ENCODE data around the gene LLPH. TPM values are rescaled to one million over a fixed set of nuclear protein-coding genes. Genes with fewer than 3 reads are reported as not detected.
A peak's percentile ranks its signal among the peaks of the same experiment; 100 is the strongest.

Gene LLPH
- total and polyA plus RNA-seq, 9 donors: 19.6 to 33.4 (median 29.7) TPM

DNA sequence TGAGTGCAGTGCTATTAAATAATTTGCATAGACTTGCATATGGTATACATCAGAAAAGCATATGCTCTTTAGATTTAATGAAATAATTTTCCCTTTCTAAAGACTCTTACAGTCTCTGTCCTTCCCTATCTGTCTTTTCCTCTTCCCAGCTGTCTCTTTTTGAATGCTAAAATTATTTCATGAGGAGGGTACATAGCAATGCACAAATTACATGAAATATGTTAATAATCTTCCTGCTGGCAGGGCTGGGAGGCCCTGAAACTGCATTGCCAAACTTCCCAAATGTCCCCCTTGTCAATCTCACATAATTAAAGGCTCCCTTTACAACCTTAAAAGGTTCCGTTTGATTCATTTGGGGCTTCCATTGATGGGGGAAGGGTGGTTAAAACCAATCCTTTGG is 22.2 kb downstream of the LLPH start:
- Histone ChIP-seq H3K27ac (ENCODE audit: low read length) (no peak overlapping the region), H3K9me3 (replicated peaks; ENCODE audit: control insufficient read depth, low read depth, low read length) (no peaks in the 10 kb centered on the region), H3K36me3 (ENCODE audit: control insufficient read depth, insufficient read depth, low read length) (no peaks in the 10 kb centered on the region), H3K27me3 (ENCODE audit: control insufficient read depth, insufficient read depth, low read length) (peaks cover 2% of the 10 kb centered on the region), H3K4me1 (ENCODE audit: control insufficient read depth, insufficient read depth, low read length) (no peaks in the 10 kb centered on the region), H3K4me3 (ENCODE audit: low read length) (no peak overlapping the region)
- no CpG with 5 or more reads among the region's 1 CpG for WGBS (ENCODE audit: insufficient coverage)
- DNase-seq: no peak

DNA sequence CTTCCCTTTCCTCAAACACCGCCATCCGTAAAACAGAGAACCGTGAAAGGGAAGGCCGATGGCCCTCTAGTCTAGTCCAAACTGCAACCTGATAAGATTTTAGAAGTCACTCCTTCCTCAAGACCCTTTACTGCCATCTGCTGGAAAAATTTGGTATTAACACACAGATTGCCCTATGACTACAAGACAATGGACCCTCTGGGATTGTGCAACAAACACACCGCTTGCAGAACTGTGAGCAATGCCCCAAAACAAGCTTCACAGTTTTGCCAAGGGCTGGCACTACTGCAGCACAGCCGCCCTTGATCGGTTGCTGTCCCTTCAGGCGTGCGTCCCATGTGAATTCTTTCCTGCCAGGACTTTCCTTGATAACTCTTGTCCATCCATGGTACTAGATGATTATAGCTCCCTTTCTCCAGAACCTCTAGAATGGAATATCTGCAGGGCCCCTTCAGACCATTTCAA is 23.1 kb downstream of the LLPH start:
- H3K27ac ChIP-seq (ENCODE audit: low read length): no peak overlapping the region
- WGBS (ENCODE audit: insufficient coverage): 15% methylated on average over 6 of the region's 9 CpGs
- no peak overlapping the region for H3K4me3 ChIP-seq (ENCODE audit: low read length)
- peaks cover 2% of the 10 kb centered on the region for H3K27me3 ChIP-seq (ENCODE audit: control insufficient read depth, insufficient read depth, low read length)
- H3K9me3 ChIP-seq (replicated peaks; ENCODE audit: control insufficient read depth, low read depth, low read length): no peaks in the 10 kb centered on the region
- H3K36me3 ChIP-seq (ENCODE audit: control insufficient read depth, insufficient read depth, low read length): no peaks in the 10 kb centered on the region
- no peaks in the 10 kb centered on the region for H3K4me1 ChIP-seq (ENCODE audit: control insufficient read depth, insufficient read depth, low read length)
- DNase-seq: peak; percentile 89

DNA sequence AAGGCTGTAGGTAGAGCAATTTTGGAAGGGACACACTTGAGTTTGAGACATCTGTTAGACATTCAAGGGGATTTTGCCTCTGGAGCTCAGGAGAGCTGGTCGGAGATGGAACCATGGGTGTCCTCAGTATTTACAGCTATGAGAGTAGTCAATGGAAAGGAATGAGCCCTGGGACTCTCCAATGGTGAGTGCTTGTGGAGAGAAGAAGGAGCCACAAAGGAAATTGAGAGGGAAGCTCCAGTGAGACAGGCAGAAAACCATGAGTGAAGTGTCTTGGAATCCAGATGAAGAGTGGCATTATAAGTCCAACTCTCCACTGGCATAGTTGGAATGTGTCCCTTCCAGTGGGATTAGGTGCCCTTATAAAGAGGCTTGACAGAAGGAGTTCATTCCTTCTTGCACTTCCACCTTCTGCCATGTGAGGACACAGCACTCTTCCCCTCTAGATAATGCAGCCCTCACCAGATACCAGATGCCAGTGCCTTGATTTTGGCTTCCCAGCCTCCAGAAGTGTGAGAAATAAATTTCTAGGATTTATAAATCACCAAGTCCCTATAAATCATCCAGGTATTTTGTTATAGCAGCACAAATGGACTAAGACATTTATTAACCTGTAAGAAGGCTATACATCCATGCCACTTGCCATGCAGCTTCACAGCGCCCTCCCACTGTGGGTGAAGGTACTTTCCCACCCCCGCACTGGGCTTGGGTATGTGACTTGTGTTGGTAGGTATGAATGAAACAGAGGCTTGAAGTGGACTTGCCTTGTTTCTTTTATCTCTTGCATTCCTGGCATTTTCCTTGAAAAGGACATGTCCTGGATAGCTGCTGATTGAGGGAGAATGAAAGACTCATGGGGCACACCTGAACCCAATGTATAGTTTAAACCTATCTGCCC is 27.3 kb downstream of the LLPH start:
- Histone ChIP-seq H3K9me3 (replicated peaks; ENCODE audit: control insufficient read depth, low read depth, low read length) (no peaks in the 10 kb centered on the region), H3K4me1 (ENCODE audit: control insufficient read depth, insufficient read depth, low read length) (no peaks in the 10 kb centered on the region), H3K36me3 (ENCODE audit: control insufficient read depth, insufficient read depth, low read length) (no peaks in the 10 kb centered on the region), H3K27me3 (ENCODE audit: control insufficient read depth, insufficient read depth, low read length) (peaks cover 2% of the 10 kb centered on the region), H3K27ac (ENCODE audit: low read length) (no peak overlapping the region), H3K4me3 (ENCODE audit: low read length) (no peak overlapping the region)
- no peak for DNase-seq
- WGBS (ENCODE audit: insufficient coverage): 92% methylated on average over 1 of the region's 3 CpGs

DNA sequence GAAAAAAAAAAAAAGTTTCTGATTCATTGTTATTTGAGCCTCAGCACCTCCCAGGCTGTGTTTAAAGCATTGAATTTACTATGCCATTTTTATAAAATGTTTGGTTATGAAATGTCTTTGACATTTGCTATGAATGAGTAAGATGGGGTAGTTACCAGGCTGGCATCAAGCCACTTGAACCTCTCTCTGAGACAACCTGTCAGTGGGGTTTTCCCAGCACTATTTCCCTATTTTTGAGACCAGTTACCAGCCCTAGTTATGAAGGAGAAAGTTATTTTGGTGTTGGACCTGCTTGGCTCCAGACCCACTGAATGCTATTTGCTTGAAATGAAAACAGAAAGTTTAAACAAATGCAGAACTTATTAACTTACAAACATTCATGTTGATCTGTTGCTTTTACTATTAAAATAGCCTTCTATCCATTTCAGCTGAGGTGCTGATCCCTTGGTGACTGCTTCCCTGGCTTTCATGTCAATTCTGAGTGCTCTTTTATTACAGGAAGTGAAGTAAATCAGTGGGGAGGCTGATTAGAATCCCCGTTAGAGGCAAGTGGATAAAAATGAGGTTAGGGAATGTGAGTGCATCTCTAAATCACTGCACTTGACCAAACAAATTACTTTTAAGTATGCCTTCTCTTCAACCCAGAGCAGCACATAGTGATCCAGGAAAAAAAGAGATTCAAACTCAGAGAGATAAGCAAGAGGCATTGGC is 37.8 kb downstream of the LLPH start:
- H3K4me1 ChIP-seq (ENCODE audit: control insufficient read depth, insufficient read depth, low read length): no peaks in the 10 kb centered on the region
- no peaks in the 10 kb centered on the region for H3K27me3 ChIP-seq (ENCODE audit: control insufficient read depth, insufficient read depth, low read length)
- no peak for DNase-seq
- H3K9me3 ChIP-seq (replicated peaks; ENCODE audit: control insufficient read depth, low read depth, low read length): no peaks in the 10 kb centered on the region
- no peak overlapping the region for H3K27ac ChIP-seq (ENCODE audit: low read length)
- WGBS (ENCODE audit: insufficient coverage): no CpG with 5 or more reads among the region's 1 CpG
- no peaks in the 10 kb centered on the region for H3K36me3 ChIP-seq (ENCODE audit: control insufficient read depth, insufficient read depth, low read length)
- no peak overlapping the region for H3K4me3 ChIP-seq (ENCODE audit: low read length)

DNA sequence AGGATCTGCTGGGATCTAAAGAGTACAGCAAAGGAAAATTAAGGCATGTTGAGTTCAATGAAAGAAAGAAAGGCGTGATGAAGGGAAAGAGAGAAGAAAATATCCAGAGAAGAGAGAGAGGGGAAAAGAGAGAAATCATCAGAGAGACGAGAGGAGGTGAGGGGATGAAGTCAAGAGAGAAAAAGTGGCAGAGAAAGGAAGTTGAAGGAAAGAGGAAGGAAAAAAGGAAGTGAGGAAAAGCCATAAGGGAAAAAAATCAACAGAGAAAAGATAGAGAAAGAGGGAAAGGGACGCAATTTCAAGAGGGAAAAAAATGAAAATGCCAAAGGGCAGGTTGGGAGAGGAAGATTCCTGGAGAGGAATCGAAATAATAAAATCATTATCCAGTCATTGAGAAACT is 40.4 kb downstream of the LLPH start:
- no peaks in the 10 kb centered on the region for H3K9me3 ChIP-seq (replicated peaks; ENCODE audit: control insufficient read depth, low read depth, low read length)
- no peak overlapping the region for H3K27ac ChIP-seq (ENCODE audit: low read length)
- H3K36me3 ChIP-seq (ENCODE audit: control insufficient read depth, insufficient read depth, low read length): no peaks in the 10 kb centered on the region
- no peaks in the 10 kb centered on the region for H3K27me3 ChIP-seq (ENCODE audit: control insufficient read depth, insufficient read depth, low read length)
- no peaks in the 10 kb centered on the region for H3K4me1 ChIP-seq (ENCODE audit: control insufficient read depth, insufficient read depth, low read length)
- H3K4me3 ChIP-seq (ENCODE audit: low read length): no peak overlapping the region
- no peak for DNase-seq
- WGBS (ENCODE audit: insufficient coverage): 89% methylated on average over 2 of the region's 4 CpGs

DNA sequence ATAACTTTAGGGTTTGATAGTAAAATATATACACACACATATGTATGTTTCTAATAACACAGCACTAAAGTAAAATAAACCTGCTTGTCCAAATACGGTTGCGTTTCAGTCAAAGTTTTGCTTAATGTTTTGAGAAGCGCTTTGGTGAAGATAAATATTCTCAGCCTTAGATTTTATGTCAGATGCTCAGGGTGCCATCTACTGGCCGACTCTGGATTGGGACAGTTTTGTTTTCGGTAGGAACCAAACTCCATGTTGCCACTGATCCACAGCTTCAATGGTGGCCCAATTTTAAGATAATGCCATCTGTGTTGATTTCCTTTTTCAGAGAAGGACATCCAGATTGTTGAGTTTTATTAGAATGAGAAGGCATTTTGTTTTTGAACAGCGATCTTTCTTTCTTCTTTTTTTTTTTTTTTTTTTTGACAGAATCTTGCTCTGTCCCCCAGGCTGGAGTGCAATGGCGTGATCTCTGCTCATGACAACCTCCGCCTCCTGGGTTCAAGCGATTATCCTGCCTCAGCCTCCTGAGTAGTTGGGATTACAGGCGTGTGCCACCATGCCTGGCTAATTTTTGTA is 43.1 kb downstream of the LLPH start:
- WGBS (ENCODE audit: insufficient coverage): 0% methylated on average over 2 of the region's 10 CpGs
- no peaks in the 10 kb centered on the region for H3K36me3 ChIP-seq (ENCODE audit: control insufficient read depth, insufficient read depth, low read length)
- no peak overlapping the region for H3K27ac ChIP-seq (ENCODE audit: low read length)
- H3K4me1 ChIP-seq (ENCODE audit: control insufficient read depth, insufficient read depth, low read length): no peaks in the 10 kb centered on the region
- no peak overlapping the region for H3K4me3 ChIP-seq (ENCODE audit: low read length)
- no peaks in the 10 kb centered on the region for H3K27me3 ChIP-seq (ENCODE audit: control insufficient read depth, insufficient read depth, low read length)
- no peaks in the 10 kb centered on the region for H3K9me3 ChIP-seq (replicated peaks; ENCODE audit: control insufficient read depth, low read depth, low read length)
- DNase-seq: peak; percentile 84

DNA sequence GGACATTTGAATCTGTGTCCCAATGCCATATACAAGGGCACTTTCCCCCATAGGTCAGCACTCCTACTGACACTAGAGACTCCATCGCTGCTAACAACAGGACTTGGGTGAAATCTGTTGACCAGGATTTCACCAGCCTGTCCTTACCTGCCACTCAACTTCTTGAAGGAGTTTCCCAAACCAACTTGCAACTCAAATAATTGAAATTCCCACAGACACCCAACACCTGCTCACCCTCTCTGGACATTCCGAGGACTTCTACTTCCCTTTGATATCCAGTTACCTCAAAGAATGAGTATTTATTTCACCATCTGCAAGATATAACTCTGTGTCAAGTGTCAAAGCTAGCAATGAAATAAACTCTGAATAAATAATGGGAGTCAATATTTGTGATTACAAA is 44.6 kb downstream of the LLPH start:
- H3K9me3 ChIP-seq (replicated peaks; ENCODE audit: control insufficient read depth, low read depth, low read length): no peaks in the 10 kb centered on the region
- no peaks in the 10 kb centered on the region for H3K36me3 ChIP-seq (ENCODE audit: control insufficient read depth, insufficient read depth, low read length)
- peaks cover 3% of the 10 kb centered on the region for H3K4me1 ChIP-seq (ENCODE audit: control insufficient read depth, insufficient read depth, low read length)
- 85% methylated on average over 1 of the region's 2 CpGs for WGBS (ENCODE audit: insufficient coverage)
- no peaks in the 10 kb centered on the region for H3K27me3 ChIP-seq (ENCODE audit: control insufficient read depth, insufficient read depth, low read length)
- H3K27ac ChIP-seq (ENCODE audit: low read length): no peak overlapping the region
- no peak for DNase-seq
- H3K4me3 ChIP-seq (ENCODE audit: low read length): no peak overlapping the region

DNA sequence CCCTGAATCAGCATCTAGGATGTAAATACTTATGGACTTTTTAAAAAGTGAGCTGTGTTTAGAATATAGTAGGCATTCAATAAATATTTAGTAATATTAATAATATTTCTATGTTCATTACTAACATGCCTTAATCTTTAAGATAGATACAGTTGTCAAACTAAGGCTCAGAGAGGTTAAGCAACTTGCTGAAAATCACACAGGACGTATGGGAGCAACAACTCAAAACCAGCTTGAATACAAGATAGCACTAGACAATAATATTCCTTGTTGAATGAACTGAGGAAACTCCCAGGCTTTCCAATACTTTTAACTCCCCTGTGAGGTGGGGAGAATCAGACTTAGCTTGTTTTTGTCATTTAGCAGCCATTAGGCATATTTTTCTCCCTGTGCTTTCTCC is 45.3 kb downstream of the LLPH start:
- Histone ChIP-seq H3K9me3 (replicated peaks; ENCODE audit: control insufficient read depth, low read depth, low read length) (no peaks in the 10 kb centered on the region), H3K27ac (ENCODE audit: low read length) (no peak overlapping the region), H3K36me3 (ENCODE audit: control insufficient read depth, insufficient read depth, low read length) (no peaks in the 10 kb centered on the region), H3K4me3 (ENCODE audit: low read length) (no peak overlapping the region), H3K27me3 (ENCODE audit: control insufficient read depth, insufficient read depth, low read length) (no peaks in the 10 kb centered on the region), H3K4me1 (ENCODE audit: control insufficient read depth, insufficient read depth, low read length) (peaks cover 3% of the 10 kb centered on the region)
- DNase-seq: no peak
- WGBS (ENCODE audit: insufficient coverage): no CpG with 5 or more reads among the region's 1 CpG

DNA sequence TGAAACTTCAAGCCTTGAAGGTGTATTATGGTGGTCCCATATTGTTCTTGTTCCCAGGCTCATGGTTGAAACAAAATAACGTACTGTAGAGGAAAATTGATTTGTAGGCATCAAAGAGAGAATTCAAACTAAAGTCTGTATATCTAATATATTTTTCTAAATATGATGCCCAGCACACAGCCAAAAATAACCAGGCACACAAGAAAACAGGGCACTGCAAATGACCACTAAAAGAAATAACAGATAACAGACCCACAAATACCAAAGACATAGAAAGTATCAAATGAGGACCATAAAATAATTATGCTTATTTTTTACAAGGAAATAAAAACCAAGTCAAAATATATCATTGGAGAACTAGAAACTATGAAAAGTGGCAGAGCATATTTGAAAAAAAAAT is 46.8 kb downstream of the LLPH start:
- no peak overlapping the region for H3K27ac ChIP-seq (ENCODE audit: low read length)
- no peak overlapping the region for H3K4me3 ChIP-seq (ENCODE audit: low read length)
- no peak for DNase-seq
- H3K36me3 ChIP-seq (ENCODE audit: control insufficient read depth, insufficient read depth, low read length): no peaks in the 10 kb centered on the region
- WGBS (ENCODE audit: insufficient coverage): no CpG with 5 or more reads among the region's 1 CpG
- no peaks in the 10 kb centered on the region for H3K27me3 ChIP-seq (ENCODE audit: control insufficient read depth, insufficient read depth, low read length)
- peaks cover 3% of the 10 kb centered on the region for H3K4me1 ChIP-seq (ENCODE audit: control insufficient read depth, insufficient read depth, low read length)
- no peaks in the 10 kb centered on the region for H3K9me3 ChIP-seq (replicated peaks; ENCODE audit: control insufficient read depth, low read depth, low read length)

DNA sequence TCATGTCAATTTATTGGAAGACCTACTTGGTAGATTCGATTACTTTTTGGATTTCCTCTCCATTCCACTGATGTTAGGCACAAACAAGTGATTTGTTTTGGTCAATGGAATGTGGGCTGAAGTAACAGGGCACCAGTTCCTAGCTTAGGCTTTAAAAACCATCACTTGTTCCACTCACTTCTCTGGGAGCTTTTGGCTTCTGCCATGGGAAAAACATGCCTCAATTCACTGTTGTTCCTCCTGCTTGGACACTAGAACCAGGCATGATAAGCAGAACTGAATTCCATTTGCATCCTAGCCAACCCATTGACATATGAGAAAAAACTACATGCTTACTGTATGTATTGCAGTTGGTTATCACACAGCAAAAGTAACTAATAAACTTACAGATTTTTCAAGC is 47.8 kb downstream of the LLPH start:
- no CpG with 5 or more reads among the region's 1 CpG for WGBS (ENCODE audit: insufficient coverage)
- H3K4me1 ChIP-seq (ENCODE audit: control insufficient read depth, insufficient read depth, low read length): peaks cover 3% of the 10 kb centered on the region
- H3K27me3 ChIP-seq (ENCODE audit: control insufficient read depth, insufficient read depth, low read length): no peaks in the 10 kb centered on the region
- no peaks in the 10 kb centered on the region for H3K36me3 ChIP-seq (ENCODE audit: control insufficient read depth, insufficient read depth, low read length)
- no peak overlapping the region for H3K27ac ChIP-seq (ENCODE audit: low read length)
- H3K4me3 ChIP-seq (ENCODE audit: low read length): no peak overlapping the region
- no peaks in the 10 kb centered on the region for H3K9me3 ChIP-seq (replicated peaks; ENCODE audit: control insufficient read depth, low read depth, low read length)
- peak; percentile 54 for DNase-seq

Measured in muscle of leg (tissue), 11 donors.